ENCODE results near the gene ETNK1. TPM values are rescaled to one million over a fixed set of nuclear protein-coding genes. Genes with fewer than 3 reads are reported as not detected.
A peak's percentile ranks its signal among the peaks of the same experiment; 100 is the strongest.
"Not testable (repeated sequence)": the region's sequence is repeated elsewhere in the genome, so short reads cannot be mapped to it uniquely, and the experiment has no call there.

ETNK1 gene, protein sequence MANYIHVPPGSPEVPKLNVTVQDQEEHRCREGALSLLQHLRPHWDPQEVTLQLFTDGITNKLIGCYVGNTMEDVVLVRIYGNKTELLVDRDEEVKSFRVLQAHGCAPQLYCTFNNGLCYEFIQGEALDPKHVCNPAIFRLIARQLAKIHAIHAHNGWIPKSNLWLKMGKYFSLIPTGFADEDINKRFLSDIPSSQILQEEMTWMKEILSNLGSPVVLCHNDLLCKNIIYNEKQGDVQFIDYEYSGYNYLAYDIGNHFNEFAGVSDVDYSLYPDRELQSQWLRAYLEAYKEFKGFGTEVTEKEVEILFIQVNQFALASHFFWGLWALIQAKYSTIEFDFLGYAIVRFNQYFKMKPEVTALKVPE
- 10 to 100 TPM; 45.1 to 93.4 (median 58.4) TPM for total RNA-seq

DNA sequence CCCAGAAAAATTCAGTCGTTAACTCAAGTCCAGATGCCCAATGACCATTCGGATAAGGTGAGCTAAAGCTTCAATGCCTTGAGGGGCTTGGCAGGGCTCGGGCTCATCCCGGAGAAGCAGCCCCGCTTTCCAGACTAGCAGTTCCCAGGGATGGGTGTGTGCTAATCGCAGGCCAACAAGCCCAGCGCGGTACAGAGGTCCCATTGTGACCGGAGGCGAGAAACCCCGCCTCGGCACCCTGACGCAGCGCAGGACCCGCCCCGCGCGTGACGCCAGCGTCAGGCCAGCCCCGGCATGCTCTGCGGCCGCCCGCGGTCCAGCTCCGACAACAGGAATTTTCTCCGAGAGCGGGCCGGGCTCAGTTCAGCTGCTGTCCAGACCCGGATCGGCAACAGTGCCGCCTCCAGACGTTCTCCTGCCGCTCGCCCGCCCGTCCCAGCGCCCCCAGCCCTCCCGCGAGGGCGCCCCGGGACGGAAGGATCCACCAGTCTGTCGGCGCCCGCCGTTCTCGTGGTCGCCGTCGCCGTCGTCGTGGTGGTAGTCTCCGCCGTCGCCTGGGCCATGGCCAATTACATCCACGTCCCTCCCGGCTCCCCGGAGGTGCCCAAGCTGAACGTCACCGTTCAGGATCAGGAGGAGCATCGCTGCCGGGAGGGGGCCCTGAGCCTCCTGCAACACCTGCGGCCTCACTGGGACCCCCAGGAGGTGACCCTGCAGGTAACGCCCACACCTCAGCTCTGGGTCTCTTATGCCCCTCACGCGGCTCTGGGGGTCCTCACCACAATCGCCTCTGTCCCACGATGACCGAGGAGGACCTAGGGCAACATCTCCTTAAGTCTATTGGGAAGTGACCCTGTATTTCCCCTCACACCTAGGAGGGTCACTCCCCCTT, at the start of gene ETNK1:
TSS of gene ETNK1 (plus strand) at position 302 of the 892 bp plus-strand sequence. CDS start at position 562, 260 bp downstream.
- H3K27ac ChIP-seq = peak within 1 kb of the TSS; percentile 98 to 99
- H3K4me1 ChIP-seq (replicated peaks in 1 of 2) = peaks cover 11 to 18% of the 10 kb centered on the region in 2 donors
- H3K4me3 ChIP-seq = peak within 1 kb of the TSS; percentile 75 to 96 (median 93)
- in situ Hi-C loops (cut with MboI; ENCODE audit: low pct_unique_long_range_greater_than_20kb in 2 of 9, low sequenced_read_pairs in 9 of 9, unreplicated experiment in 9 of 9) = loop anchor here in 1 of 9 experiments (25.0 kb wide), 1 partner anchor 88 kb away; the partner anchor contains the start of gene C2CD5
- 0 to 3% (median 0%) methylated on average over 1 to 7 of the region's 71 CpGs; no CpG with 5 or more reads in 5 of the 10 experiments for WGBS, 10 experiments
- ATAC-seq (replicated peaks in 6 of 8) = peak; percentile 94 to 98 (median 96)

DNA sequence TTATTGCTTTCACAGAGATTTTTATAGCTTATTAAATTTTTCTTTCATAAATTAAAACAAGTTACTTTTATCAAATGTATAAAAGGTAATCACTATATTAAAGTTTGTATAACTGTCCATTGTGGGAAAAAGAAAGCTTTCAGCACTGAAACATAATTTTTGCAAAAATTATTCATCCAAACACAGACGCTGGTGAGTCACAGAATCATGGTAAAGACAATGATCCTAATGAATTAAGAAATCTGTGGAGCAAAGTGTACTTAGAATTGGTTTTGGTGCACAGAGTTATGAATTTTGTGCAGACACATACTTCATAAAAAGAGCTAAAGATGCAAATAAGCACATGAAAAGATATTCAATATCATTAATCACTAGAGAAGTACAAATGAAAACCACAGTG, 48.9 kb upstream of the ETNK1 start:
- in situ Hi-C loops (cut with MboI; ENCODE audit: low pct_unique_long_range_greater_than_20kb in 2 of 9, low sequenced_read_pairs in 9 of 9, unreplicated experiment in 9 of 9) = no loop called here
- ATAC-seq (replicated peaks in 6 of 8) = peak in 3 of 8 experiments; percentile 59 to 78 (median 67)
- no peak overlapping the region for H3K27ac ChIP-seq
- H3K4me1 ChIP-seq (replicated peaks in 1 of 2) = no peaks in the 10 kb centered on the region
- no peak overlapping the region for H3K4me3 ChIP-seq
- WGBS, 10 experiments = 0 to 100% (median 9%) methylated on average over 1 of the region's 1 CpG; no CpG with 5 or more reads in 3 of the 10 experiments

GRCh38 chr12:22576473-22576872, 48.5 kb upstream of the ETNK1 start:
- Histone ChIP-seq H3K27ac (no peak overlapping the region), H3K4me3 (no peak overlapping the region), H3K4me1 (replicated peaks in 1 of 2) (no peaks in the 10 kb centered on the region)
- in situ Hi-C loops (cut with MboI; ENCODE audit: low pct_unique_long_range_greater_than_20kb in 2 of 9, low sequenced_read_pairs in 9 of 9, unreplicated experiment in 9 of 9) = no loop called here
- 19 to 100% (median 86%) methylated on average over 1 to 2 of the region's 2 CpGs; no CpG with 5 or more reads in 6 of the 10 experiments for WGBS, 10 experiments
- ATAC-seq (replicated peaks in 6 of 8) = peak in 3 of 8 experiments; percentile 69 to 81 (median 73)

DNA sequence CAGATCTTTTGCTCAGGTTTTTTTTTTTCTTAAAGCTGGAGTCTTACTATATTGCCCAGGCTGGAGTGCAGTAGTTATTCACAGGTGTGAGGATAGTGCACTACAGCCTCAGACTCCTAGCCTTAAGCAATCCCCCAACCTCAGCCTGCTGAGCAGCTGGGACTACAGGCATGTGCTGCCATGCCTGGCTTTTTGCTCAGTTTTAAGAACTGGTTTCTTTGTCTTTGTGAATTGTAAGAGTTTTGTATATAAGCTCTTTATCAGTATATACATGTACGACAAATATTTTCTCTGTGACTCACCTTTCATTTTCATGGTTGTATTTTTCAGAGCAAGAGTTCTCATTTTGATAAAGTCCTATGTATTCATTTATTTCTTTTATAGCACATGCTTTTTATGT, 47.3 kb upstream of the ETNK1 start:
- 30 to 100% (median 92%) methylated on average over 1 of the region's 1 CpG; no CpG with 5 or more reads in 1 of the 10 experiments for WGBS, 10 experiments
- no peak for ATAC-seq (replicated peaks in 6 of 8)
- Histone ChIP-seq H3K4me3 (no peak overlapping the region), H3K4me1 (replicated peaks in 1 of 2) (no peaks in the 10 kb centered on the region), H3K27ac (no peak overlapping the region)
- in situ Hi-C loops (cut with MboI; ENCODE audit: low pct_unique_long_range_greater_than_20kb in 2 of 9, low sequenced_read_pairs in 9 of 9, unreplicated experiment in 9 of 9) = no loop called here

- WGBS, 10 experiments = 17 to 100% (median 93%) methylated on average over 1 to 3 of the region's 3 CpGs; no CpG with 5 or more reads in 1 of the 10 experiments
- no peak overlapping the region for H3K4me3 ChIP-seq
- no peak overlapping the region for H3K27ac ChIP-seq
- no peaks in the 10 kb centered on the region for H3K4me1 ChIP-seq (replicated peaks in 1 of 2)
- in situ Hi-C loops (cut with MboI; ENCODE audit: low pct_unique_long_range_greater_than_20kb in 2 of 9, low sequenced_read_pairs in 9 of 9, unreplicated experiment in 9 of 9) = no loop called here
- ATAC-seq (replicated peaks in 6 of 8) = no peak
Observed at GRCh38 chr12:22578328-22578727, 46.6 kb upstream of the ETNK1 start.

- peak in 7 of 8 experiments; percentile 25 to 100 (median 92) for ATAC-seq (replicated peaks in 6 of 8)
- peaks cover 0 to 5% of the 10 kb centered on the region in 2 donors for H3K4me1 ChIP-seq (replicated peaks in 1 of 2)
- 0 to 54% (median 28%) methylated on average over 1 to 4 of the region's 4 CpGs; no CpG with 5 or more reads in 1 of the 10 experiments for WGBS, 10 experiments
- no peak overlapping the region for H3K27ac ChIP-seq
- in situ Hi-C loops (cut with MboI; ENCODE audit: low pct_unique_long_range_greater_than_20kb in 2 of 9, low sequenced_read_pairs in 9 of 9, unreplicated experiment in 9 of 9) = no loop called here
- no peak overlapping the region for H3K4me3 ChIP-seq
Observed at GRCh38 chr12:22588817-22589216, 36.2 kb upstream of the ETNK1 start.

DNA sequence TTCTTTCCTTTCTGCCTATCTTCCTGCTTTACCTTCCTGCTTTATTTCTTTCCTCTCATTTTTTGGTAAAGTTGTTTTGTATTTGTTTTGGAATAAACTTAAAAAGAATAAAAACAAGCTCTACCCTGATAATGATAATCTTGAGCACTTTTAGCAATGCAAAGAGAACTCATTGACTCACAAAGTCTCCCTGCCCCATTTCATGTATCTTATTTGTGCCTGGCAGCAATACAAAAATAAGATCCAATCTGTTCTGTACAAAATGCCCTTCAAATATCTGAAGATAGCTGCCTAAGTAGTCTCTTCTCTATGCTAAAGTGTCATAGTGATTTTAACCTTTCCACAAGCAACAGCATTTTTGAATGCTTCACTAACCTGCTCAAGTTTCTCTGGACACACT, 31.1 kb upstream of the ETNK1 start:
- in situ Hi-C loops (cut with MboI; ENCODE audit: low pct_unique_long_range_greater_than_20kb in 2 of 9, low sequenced_read_pairs in 9 of 9, unreplicated experiment in 9 of 9) = no loop called here
- ATAC-seq (replicated peaks in 6 of 8) = peak in 2 of 8 experiments; percentile 60 to 71
- Histone ChIP-seq H3K27ac (no peak overlapping the region), H3K4me1 (replicated peaks in 1 of 2) (peaks cover 0 to 3% of the 10 kb centered on the region in 2 donors), H3K4me3 (no peak overlapping the region)

DNA sequence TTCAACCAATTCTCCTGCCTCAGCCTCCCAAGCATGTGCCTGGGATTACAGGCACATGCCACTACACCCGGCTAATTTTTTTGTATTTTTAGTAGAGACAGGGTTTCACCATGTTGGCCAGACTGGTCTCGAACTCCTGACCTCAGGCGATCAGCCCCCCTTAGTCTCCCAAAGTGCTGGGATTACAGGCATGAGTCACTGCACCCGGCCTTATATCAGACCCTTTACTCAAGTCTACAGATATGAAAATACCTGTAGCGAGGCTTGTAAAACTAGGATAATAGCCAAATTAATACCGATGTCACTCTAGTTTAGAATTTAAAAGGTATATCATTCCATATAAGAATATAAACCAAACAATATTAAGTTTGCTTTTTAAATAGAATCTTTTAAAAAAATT, 27.4 kb upstream of the ETNK1 start:
- ATAC-seq (replicated peaks in 6 of 8); H3K4me3 ChIP-seq; H3K27ac ChIP-seq; in situ Hi-C loops (cut with MboI; ENCODE audit: low pct_unique_long_range_greater_than_20kb in 2 of 9, low sequenced_read_pairs in 9 of 9, unreplicated experiment in 9 of 9); H3K4me1 ChIP-seq (replicated peaks in 1 of 2): not testable (repeated sequence)
- WGBS, 10 experiments = 67 to 100% (median 88%) methylated on average over 2 to 6 of the region's 6 CpGs; no CpG with 5 or more reads in 1 of the 10 experiments

DNA sequence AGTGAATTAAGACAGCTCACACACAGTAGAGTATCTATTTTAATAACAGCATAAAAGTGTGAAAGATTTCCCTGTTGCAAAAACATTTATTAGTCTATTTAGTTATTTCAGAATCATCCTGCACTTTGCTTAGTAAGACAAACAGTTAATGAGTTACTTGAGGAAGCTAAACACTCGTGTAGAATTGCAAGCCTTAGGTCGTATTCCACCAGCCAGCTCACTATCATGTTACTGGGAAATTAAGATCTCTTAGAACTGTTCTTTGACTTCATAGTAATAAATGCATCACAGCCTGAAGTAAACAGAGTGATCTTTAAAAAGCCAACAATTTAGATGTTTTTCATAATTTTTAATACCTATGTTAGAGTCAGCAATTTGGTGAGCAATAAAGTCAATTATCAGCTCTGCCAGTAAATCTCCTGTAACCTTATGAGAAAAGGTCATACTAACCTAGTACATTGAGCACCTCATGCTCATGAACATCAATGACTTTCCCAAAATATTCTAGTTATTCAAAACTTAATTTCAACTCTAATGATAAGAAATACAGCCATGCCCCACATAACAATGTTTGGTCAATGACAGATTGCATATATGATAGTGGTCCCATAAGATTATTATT, 26.7 kb upstream of the ETNK1 start:
- in situ Hi-C loops (cut with MboI; ENCODE audit: low pct_unique_long_range_greater_than_20kb in 2 of 9, low sequenced_read_pairs in 9 of 9, unreplicated experiment in 9 of 9) = no loop called here

DNA sequence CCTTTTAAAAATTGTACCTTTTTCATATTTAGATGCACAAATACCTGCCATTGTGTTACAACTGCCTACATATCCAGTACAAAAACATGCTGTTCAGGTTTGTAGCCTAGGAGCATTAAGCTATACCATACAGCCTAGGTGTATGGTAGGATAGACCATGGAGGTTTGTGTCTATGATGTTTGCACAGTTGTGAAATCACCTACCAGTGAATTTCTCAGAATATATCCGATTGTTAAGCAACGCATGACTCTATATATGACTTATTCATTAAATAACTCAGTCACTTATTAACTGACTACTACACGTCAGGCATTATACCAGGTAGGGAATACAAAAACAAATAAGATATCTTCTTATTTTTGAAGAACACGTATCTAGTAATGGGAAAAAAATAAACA, 26.2 kb upstream of the ETNK1 start:
- 58 to 100% (median 90%) methylated on average over 1 to 4 of the region's 4 CpGs for WGBS, 10 experiments
- ATAC-seq (replicated peaks in 6 of 8) = no peak
- no peaks in the 10 kb centered on the region for H3K4me1 ChIP-seq (replicated peaks in 1 of 2)

More for the DNA sequence above, 26.7 kb upstream of the ETNK1 start:
- no peak for ATAC-seq (replicated peaks in 6 of 8)
- 0 to 60% (median 17%) methylated on average over 1 to 2 of the region's 2 CpGs; no CpG with 5 or more reads in 1 of the 10 experiments for WGBS, 10 experiments
- H3K4me1 ChIP-seq (replicated peaks in 1 of 2) = no peaks in the 10 kb centered on the region
- no peak overlapping the region for H3K4me3 ChIP-seq
- H3K27ac ChIP-seq = no peak overlapping the region

DNA sequence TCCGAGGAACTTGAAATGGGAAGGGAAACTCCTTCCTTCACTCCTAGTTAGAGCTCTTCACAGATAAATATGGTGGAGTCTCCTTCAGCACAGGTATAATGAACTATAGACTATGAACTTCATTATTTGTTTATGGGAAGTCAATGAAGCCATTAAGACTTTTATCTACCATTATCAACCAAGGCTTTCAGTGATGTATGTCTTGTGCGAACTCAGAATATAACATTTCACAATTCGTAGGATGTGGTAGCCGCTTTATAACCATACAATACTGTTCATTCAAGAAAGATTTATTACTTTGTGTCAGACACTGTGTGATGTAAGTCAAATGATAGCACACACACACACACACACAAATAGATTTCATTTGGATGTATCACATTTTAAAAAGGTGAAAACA, 24.8 kb upstream of the ETNK1 start:
- no peak overlapping the region for H3K27ac ChIP-seq
- H3K4me3 ChIP-seq = no peak overlapping the region
- no peaks in the 10 kb centered on the region for H3K4me1 ChIP-seq (replicated peaks in 1 of 2)
- in situ Hi-C loops (cut with MboI; ENCODE audit: low pct_unique_long_range_greater_than_20kb in 2 of 9, low sequenced_read_pairs in 9 of 9, unreplicated experiment in 9 of 9) = no loop called here
- no peak for ATAC-seq (replicated peaks in 6 of 8)
- WGBS, 10 experiments = 75 to 100% (median 93%) methylated on average over 1 to 4 of the region's 4 CpGs; no CpG with 5 or more reads in 1 of the 10 experiments

More for the DNA sequence above, 26.2 kb upstream of the ETNK1 start:
- Histone ChIP-seq H3K4me3 (no peak overlapping the region), H3K27ac (no peak overlapping the region)
- in situ Hi-C loops (cut with MboI; ENCODE audit: low pct_unique_long_range_greater_than_20kb in 2 of 9, low sequenced_read_pairs in 9 of 9, unreplicated experiment in 9 of 9) = no loop called here

DNA sequence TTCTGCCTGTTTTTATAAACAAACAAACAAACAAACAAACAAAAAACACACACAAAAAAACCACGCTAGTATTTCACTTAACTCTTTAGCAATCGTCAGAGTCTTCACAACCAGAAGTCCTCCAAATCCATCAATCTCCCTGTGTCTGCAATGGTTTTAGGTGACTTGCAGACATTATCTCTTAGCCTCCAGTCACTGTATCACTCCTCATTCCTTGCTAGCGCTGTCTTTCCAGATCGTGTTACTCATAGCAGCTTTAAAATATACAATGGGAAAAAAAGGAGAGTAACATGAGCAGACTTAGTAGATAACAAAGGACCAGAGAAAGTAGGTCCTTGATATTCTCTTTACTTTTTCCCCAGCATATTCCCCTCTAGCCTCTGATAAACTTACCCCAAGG, 15.5 kb upstream of the ETNK1 start:
- in situ Hi-C loops (cut with MboI; ENCODE audit: low pct_unique_long_range_greater_than_20kb in 2 of 9, low sequenced_read_pairs in 9 of 9, unreplicated experiment in 9 of 9) = no loop called here
- Histone ChIP-seq H3K4me3 (no peak overlapping the region), H3K4me1 (replicated peaks in 1 of 2) (no peaks in the 10 kb centered on the region), H3K27ac (no peak overlapping the region)
- WGBS, 10 experiments = 0 to 93% (median 62%) methylated on average over 1 to 4 of the region's 4 CpGs
- ATAC-seq (replicated peaks in 6 of 8) = no peak

Measured in motor neuron (in vitro differentiated cells).